HCT116 (cell line): ENCODE measurements around the gene GPC1. TPM values are rescaled to one million over a fixed set of nuclear protein-coding genes. Genes with fewer than 3 reads are reported as not detected.

ENCODE experiments used
- ATAC-seq: fragments of 200-7000 bp; cut with Tn5 transposase; 2 replicates; pipeline ENCODE4 v1.9.1; 2020; ENCODE audit warnings: mild to moderate bottlenecking, moderate library complexity
- BruUV-seq: library from RNA; stranded (reverse); fragments of 400-500 nt; replicated peaks from 2 replicates; lab custom pipeline; 2021; lab: Mats Ljungman, UMichigan
- CTCF ChIA-PET: fragments of 300-600 bp; sonication (Branson Sonifier 250); formaldehyde crosslinking; loops from one replicate; lab custom pipeline; 2021; ENCODE audit warnings: antibody characterized with exemption; lab: Charles Lee
- POLR2A ChIA-PET: fragments of 300-600, 350-600 bp; sonication (Branson Sonifier 250); formaldehyde crosslinking; loops from one replicate; lab custom pipeline; 2021; ENCODE audit warnings: antibody characterized with exemption; lab: Charles Lee
- RAD21 ChIA-PET, 2 experiments: fragments of 300-600 bp; sonication (Branson Sonifier 250); formaldehyde crosslinking; loops; one replicate each; lab custom pipeline; 2023; ENCODE audit warnings: low total read pairs in 2 of 2; ENCODE audit not compliant: uncharacterized antibody in 2 of 2, unreplicated experiment in 2 of 2, low non-redundant PET in 1 of 2; lab: Charles Lee
- DNase-seq: peaks from one replicate; pipeline ENCODE4 v3.0.0-alpha.2; 2010; ENCODE audit warnings: low read depth, low spot score
- H2AFZ ChIP-seq: fragments of 200-600 bp; shearing (Covaris generic), sonication (generic); 2 replicates; pipeline ENCODE4 v1.6.1; 2017; ENCODE audit warnings: low read depth, mixed run types, mixed read lengths, antibody characterized with exemption, low read length; ENCODE audit not compliant: poor library complexity, severe bottlenecking
- H3K27ac ChIP-seq: 2 replicates; pipeline ENCODE4 v1.5.1; 2012; ENCODE audit warnings: low read depth, low read length
- H3K27me3 ChIP-seq: fragments of 200-600 bp; sonication (generic); 2 replicates; pipeline ENCODE4 v1.6.1; 2016; ENCODE audit warnings: mixed run types, low read length, mixed read lengths; ENCODE audit not compliant: insufficient read depth
- H3K36me3 ChIP-seq, 2 experiments: fragments of 200-500 bp in 1 of 2; fragments of 200-600 bp in 1 of 2; sonication (Bioruptor generic) in 1 of 2; sonication (generic) in 1 of 2; 2 replicates each; pipeline versions ENCODE4 v1.5.1 to v1.6.1; 2014 to 2016; ENCODE audit warnings: low read length in 2 of 2, inconsistent platforms in 1 of 2, mixed read lengths in 1 of 2, mixed run types in 1 of 2; ENCODE audit not compliant: insufficient read depth in 2 of 2, control insufficient read depth in 1 of 2
- H3K4me1 ChIP-seq, 2 experiments: fragments of 200-600 bp in 1 of 2; sonication (generic) in 1 of 2; 2 replicates each; pipeline versions ENCODE4 v1.5.1 to v1.6.1; 2012 to 2017; ENCODE audit warnings: low read length in 2 of 2, inconsistent platforms in 1 of 2, mild to moderate bottlenecking in 1 of 2, mixed read lengths in 1 of 2, mixed run types in 1 of 2, moderate library complexity in 1 of 2; ENCODE audit not compliant: insufficient read depth in 2 of 2, control insufficient read depth in 1 of 2
- H3K4me2 ChIP-seq: fragments of 200-600 bp; sonication (generic); 2 replicates; pipeline ENCODE4 v1.6.1; 2017; ENCODE audit warnings: mixed run types, low read length, mixed read lengths
- H3K4me3 ChIP-seq, 2 experiments: fragments of 200-600 bp in 1 of 2; sonication (generic) in 1 of 2; replicated peaks in 1 of 2; 2 replicates each; pipeline ENCODE4 v1.5.1; 2011 to 2016; ENCODE audit warnings: low read length in 2 of 2, control low read depth in 1 of 2, low read depth in 1 of 2, mild to moderate bottlenecking in 1 of 2, mixed read lengths in 1 of 2, mixed run types in 1 of 2
- H3K79me2 ChIP-seq: fragments of 200-600 bp; sonication (generic); 2 replicates; pipeline ENCODE4 v1.6.1; 2017; ENCODE audit warnings: mild to moderate bottlenecking, mixed run types, low read length, moderate library complexity, mixed read lengths; ENCODE audit not compliant: insufficient read depth
- H3K9ac ChIP-seq: fragments of 200-600 bp; sonication (generic); 2 replicates; pipeline ENCODE4 v1.6.1; 2016; ENCODE audit warnings: low read length, mixed read lengths
- H3K9me2 ChIP-seq: fragments of 200-600 bp; sonication (generic), shearing (Covaris generic); 2 replicates; pipeline ENCODE4 v1.6.1; 2017; ENCODE audit warnings: mixed run types, mild to moderate bottlenecking, moderate library complexity; ENCODE audit not compliant: insufficient read depth
- H3K9me3 ChIP-seq, 2 experiments: fragments of 200-500 bp in 1 of 2; fragments of 200-600 bp in 1 of 2; sonication (Bioruptor generic) in 1 of 2; sonication (generic) in 1 of 2; 2 replicates each; pipeline ENCODE4 v1.6.1; 2014 to 2017; ENCODE audit warnings: low read length in 2 of 2, mixed read lengths in 2 of 2, inconsistent platforms in 1 of 2, low read depth in 1 of 2, mild to moderate bottlenecking in 1 of 2, mixed run types in 1 of 2, moderate library complexity in 1 of 2; ENCODE audit not compliant: control insufficient read depth in 1 of 2, insufficient read depth in 1 of 2
- H4K20me1 ChIP-seq: fragments of 200-600 bp; sonication (generic), shearing (Covaris generic); 2 replicates; pipeline ENCODE4 v1.6.1; 2017; ENCODE audit warnings: mixed run types, mild to moderate bottlenecking, moderate library complexity; ENCODE audit not compliant: insufficient read depth
- ATF3 ChIP-seq: IDR thresholded peaks from 2 replicates; pipeline ENCODE4 v1.6.1; 2012
- CBX3 ChIP-seq: IDR thresholded peaks from 2 replicates; pipeline ENCODE4 v1.6.1; 2012; ENCODE audit warnings: low read depth
- CEBPB ChIP-seq: IDR thresholded peaks from 2 replicates; pipeline ENCODE4 v1.6.1; 2012; ENCODE audit warnings: low read depth
- CTCF ChIP-seq, 3 experiments: fragments of 200-600 bp in 1 of 3; sonication (generic) in 1 of 3; IDR thresholded peaks in 2 of 3; conservative IDR thresholded peaks in 1 of 3; 2 replicates each; pipeline ENCODE4 v1.5.1; 2012 to 2017; ENCODE audit warnings: low read depth in 2 of 3, low read length in 2 of 3, antibody characterized with exemption in 1 of 3, borderline replicate concordance in 1 of 3, control low read depth in 1 of 3, mild to moderate bottlenecking in 1 of 3, mixed read lengths in 1 of 3, mixed run types in 1 of 3, moderate library complexity in 1 of 3; ENCODE audit not compliant: insufficient read depth in 1 of 3
- EGR1 ChIP-seq: IDR thresholded peaks from 2 replicates; pipeline ENCODE4 v1.6.1; 2012; ENCODE audit warnings: low read depth
- FOSL1 ChIP-seq: IDR thresholded peaks from 2 replicates; pipeline ENCODE4 v1.6.1; 2012; ENCODE audit warnings: low read depth
- JUND ChIP-seq: IDR thresholded peaks from 2 replicates; pipeline ENCODE4 v1.6.1; 2012
- MAX ChIP-seq: IDR thresholded peaks from 2 replicates; pipeline ENCODE4 v1.6.1; 2012
- POLR2A ChIP-seq: IDR thresholded peaks from 2 replicates; pipeline ENCODE4 v1.7.0; 2011; ENCODE audit warnings: borderline replicate concordance; ENCODE audit not compliant: insufficient read depth, insufficient read length; ENCODE audit errors: extremely low read depth
- RAD21 ChIP-seq: IDR thresholded peaks from 2 replicates; pipeline ENCODE4 v1.6.1; 2012; ENCODE audit warnings: low read depth, mild to moderate bottlenecking
- REST ChIP-seq: IDR thresholded peaks from 2 replicates; pipeline ENCODE4 v1.6.1; 2012; ENCODE audit warnings: low read depth
- SIN3A ChIP-seq: IDR thresholded peaks from 2 replicates; pipeline ENCODE4 v1.6.1; 2012; ENCODE audit warnings: low read depth
- SP1 ChIP-seq: IDR thresholded peaks from 2 replicates; pipeline ENCODE4 v1.6.1; 2012; ENCODE audit warnings: low read depth
- SRF ChIP-seq: IDR thresholded peaks from 2 replicates; pipeline ENCODE4 v1.6.1; 2012; ENCODE audit warnings: low read depth
- TCF7L2 ChIP-seq: IDR thresholded peaks from 2 replicates; pipeline ENCODE4 v1.7.0; 2011; ENCODE audit warnings: borderline replicate concordance, inconsistent platforms; ENCODE audit not compliant: insufficient read depth, insufficient read length; ENCODE audit errors: extremely low read depth
- ZFX ChIP-seq: fragments of 450-650 bp; IDR thresholded peaks from 2 replicates; pipeline ENCODE4 v1.6.1; 2017
- ZNF274 ChIP-seq: fragments of 200-500 bp; sonication (Bioruptor generic); IDR thresholded peaks from 2 replicates; pipeline ENCODE4 v1.6.1; 2014; ENCODE audit warnings: mild to moderate bottlenecking, low read depth, low read length, inconsistent platforms
- intact Hi-C: fragments of 100-400 bp; cut with micrococcal nuclease; formaldehyde crosslinking; loops from 2 replicates; pipeline ENCODE4 v1.10.0; 2022
- total RNA-seq: library from RNA; stranded (reverse); gene quantifications from one replicate; pipeline ENCODE4 v1.2.1, GENCODE V29; 2021; ENCODE audit not compliant: unreplicated experiment
- TF ChIP-seq, protein P1 (sequence below): IDR thresholded peaks from 2 replicates; pipeline ENCODE4 v1.6.1; 2011; ENCODE audit warnings: mild to moderate bottlenecking, low read length, moderate library complexity; ENCODE audit not compliant: insufficient replicate concordance; ENCODE audit errors: extremely low read depth

GPC1 gene
- total RNA-seq, 1 experiment from 2014 or later, result 79.1 TPM

DNA sequence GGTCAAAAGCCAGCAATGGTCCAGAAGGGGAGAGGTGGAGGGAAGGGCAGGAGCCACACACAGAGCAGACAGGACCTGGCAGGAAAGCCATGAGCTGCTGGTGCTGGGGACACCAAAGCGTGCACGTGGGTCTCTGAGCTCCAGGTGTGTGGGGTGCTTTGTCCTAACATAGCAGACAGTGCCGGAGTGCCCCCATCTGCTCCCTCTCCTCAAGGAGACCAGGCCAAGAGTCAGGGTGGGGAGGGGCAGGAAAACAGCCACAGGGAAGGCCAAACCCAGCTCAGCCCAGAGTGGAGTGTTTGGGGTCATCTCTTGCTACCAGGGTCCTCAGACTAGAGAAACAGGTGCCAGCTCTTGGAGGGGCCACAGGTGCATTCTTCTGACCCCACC lies 4.2 kb upstream of the GPC1 start:
- Histone ChIP-seq H3K4me1 (peaks cover 17 to 38% of the 10 kb centered on the region in 2 experiments), H3K36me3 (no peaks in the 10 kb centered on the region), H3K9me2 (no peaks in the 10 kb centered on the region), H3K4me2 (no peak overlapping the region), H3K9ac (no peak overlapping the region), H3K9me3 (no peaks in the 10 kb centered on the region), H2AFZ (no peak overlapping the region), H4K20me1 (no peaks in the 10 kb centered on the region), H3K27ac (no peak overlapping the region), H3K27me3 (no peaks in the 10 kb centered on the region), H3K79me2 (peaks cover 12% of the 10 kb centered on the region; the same call in 1 of the 2 replicates), H3K4me3 (no peak overlapping the region)
- intact Hi-C loops, result loop anchor here (10.0 kb wide), 1 partner anchor 136 kb away; no protein-coding TSS in a partner anchor
- ATAC-seq, result no peak
- TF ChIP-seq RAD21 (no peak), ZFX (no peak), TCF7L2 (no peak), POLR2A (no peak), ZNF274 (no peak), EGR1 (no peak), REST (no peak), SRF (no peak), SIN3A (no peak), CTCF (IDR thresholded peaks at IDR 0.05 in 2 of 3, conservative IDR thresholded peaks at IDR 0.05 in 1 of 3; ENCODE audit: borderline replicate concordance in 1 of 3, insufficient read depth in 1 of 3, low read depth in 2 of 3, low read length in 2 of 3) (no peak), CEBPB (no peak), FOSL1 (no peak), JUND (no peak), ATF3 (no peak), MAX (no peak), CBX3 (no peak), SP1 (no peak)
- TF ChIP-seq, protein P1, sequence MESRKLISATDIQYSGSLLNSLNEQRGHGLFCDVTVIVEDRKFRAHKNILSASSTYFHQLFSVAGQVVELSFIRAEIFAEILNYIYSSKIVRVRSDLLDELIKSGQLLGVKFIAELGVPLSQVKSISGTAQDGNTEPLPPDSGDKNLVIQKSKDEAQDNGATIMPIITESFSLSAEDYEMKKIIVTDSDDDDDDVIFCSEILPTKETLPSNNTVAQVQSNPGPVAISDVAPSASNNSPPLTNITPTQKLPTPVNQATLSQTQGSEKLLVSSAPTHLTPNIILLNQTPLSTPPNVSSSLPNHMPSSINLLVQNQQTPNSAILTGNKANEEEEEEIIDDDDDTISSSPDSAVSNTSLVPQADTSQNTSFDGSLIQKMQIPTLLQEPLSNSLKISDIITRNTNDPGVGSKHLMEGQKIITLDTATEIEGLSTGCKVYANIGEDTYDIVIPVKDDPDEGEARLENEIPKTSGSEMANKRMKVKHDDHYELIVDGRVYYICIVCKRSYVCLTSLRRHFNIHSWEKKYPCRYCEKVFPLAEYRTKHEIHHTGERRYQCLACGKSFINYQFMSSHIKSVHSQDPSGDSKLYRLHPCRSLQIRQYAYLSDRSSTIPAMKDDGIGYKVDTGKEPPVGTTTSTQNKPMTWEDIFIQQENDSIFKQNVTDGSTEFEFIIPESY, result no peak
- RAD21 ChIA-PET, result interaction anchor here in 1 of 2 experiments (0.9 kb wide), 1 partner anchor 198 kb away, joined by 4 read pairs; no protein-coding TSS in a partner anchor
- POLR2A ChIA-PET, result no interaction called here
- BruUV-seq, result no TSS peak
- DNase-seq, result no peak
- CTCF ChIA-PET, result interaction anchor here (1.3 kb wide), 1 partner anchor 198 kb away, joined by 3 read pairs; no protein-coding TSS in a partner anchor
